GM04503 (cell line): ENCODE results near the gene CBLC.

Source experiments
- DNase-seq: peaks from one replicate; pipeline ENCODE4 v3.0.0-alpha.2; 2012; ENCODE audit warnings: low read depth

The CBLC gene

DNA sequence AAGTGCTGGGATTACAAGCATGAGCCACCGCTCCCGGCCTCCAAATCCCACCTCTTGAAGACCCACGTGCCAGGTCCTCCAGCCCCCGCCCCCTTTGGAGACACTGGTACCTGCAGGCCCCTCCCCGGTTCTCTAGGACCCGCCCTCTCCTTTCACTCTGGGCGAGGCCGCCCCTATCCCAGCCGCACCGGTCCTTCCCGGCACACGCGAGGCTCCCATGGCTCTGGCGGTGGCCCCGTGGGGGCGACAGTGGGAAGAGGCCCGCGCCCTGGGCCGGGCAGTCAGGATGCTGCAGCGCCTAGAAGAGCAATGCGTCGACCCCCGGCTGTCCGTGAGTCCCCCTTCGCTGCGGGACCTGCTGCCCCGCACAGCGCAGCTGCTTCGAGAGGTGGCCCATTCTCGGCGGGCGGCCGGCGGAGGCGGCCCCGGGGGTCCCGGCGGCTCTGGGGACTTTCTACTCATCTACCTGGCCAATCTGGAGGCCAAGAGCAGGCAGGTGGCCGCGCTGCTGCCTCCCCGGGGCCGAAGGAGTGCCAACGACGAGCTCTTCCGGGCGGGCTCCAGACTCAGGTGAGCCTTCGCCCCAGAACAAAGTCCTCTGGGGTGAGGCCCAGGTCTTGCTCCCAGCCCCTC is at the start of gene CBLC:
Gene CBLC (plus strand): TSS at position 176 of the 633 bp plus-strand sequence. CDS start 42 bp downstream, at position 218.
- DNase-seq: no peak

GRCh38 chr19:44728178-44728577 is 49.5 kb upstream of the CBLC start:
- no peak for DNase-seq

GRCh38 chr19:44729516-44730033 is 48.1 kb upstream of the CBLC start:
- no peak for DNase-seq

DNA sequence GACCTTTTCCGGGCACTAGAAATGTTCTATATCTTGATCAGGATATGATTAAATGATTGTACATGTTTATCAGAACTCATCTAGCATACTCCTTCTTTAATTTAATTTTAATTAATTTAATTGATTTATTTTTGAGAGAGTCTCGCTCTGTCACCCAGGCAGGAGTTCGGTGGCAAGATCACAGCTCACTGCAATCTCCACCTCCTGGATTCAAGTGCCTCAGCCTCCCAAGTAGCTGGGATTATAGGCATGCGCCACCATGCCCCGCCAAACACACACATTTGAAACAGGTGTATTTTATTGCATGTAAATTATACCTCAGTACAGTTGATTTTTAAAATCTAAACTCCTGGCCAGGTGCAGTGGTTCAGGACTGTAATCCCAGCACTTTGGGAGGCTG is 46.6 kb upstream of the CBLC start:
- no peak for DNase-seq

DNA sequence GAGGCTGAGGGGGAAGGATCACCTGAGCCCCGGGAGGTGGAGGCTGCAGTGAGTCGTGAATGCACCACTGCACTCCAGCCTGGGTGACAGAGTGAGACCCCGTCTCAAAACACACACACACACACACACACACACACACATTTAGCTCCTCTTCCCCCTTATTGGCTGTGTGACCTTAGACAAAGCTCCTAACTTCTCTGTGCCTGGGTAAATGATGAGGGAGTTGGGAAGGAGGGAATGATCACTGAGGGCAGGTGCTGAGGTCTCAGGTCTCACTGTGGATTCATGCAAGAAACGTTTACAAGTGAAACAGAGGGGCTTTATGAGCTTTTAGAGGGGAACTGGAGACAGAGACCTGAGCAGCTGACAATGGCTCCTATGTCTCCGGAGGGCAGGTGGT is 46.1 kb upstream of the CBLC start:
- DNase-seq: no peak

DNA sequence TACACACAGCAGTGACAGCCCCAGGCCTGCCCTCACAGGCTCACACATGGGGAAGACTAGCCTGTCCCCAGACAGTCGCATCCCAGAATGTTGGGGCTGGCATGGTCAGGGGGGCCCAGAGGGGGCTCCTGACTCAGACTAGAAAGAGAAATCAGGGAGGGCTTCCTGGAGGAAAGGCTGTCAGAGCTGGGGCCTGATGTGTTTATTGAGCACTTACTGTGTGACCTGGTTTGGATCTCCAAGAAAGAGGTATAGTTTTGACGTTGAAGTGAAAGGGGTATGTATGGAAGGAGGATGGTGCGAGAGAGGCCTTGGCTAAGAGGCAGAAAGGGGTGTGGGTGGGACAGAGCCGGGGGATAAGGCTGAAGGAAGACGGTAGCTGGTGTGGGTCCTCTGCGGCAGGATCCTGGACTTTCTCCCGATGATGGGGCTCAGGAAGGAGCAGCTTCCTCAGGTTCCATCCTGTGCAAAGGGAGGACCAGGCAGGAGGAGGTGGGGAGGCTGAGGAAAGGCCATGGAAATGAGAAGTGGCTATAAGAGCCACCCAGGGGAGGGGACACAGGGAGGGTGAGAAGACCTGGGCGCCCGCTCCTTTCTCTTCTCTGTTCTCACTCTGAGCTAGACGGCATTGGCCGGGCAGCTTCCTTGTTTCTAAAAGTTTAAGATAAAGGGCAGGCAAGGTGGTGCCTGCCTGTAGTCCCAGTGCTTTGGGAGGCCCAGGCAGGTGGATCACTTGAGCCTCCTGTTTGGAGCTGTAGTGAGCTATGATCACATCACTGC is 45.3 kb upstream of the CBLC start:
- no peak for DNase-seq

- DNase-seq: no peak
These were observed 43.3 kb upstream of the CBLC start for GRCh38 chr19:44734357-44734756.

GRCh38 chr19:44735011-44735410 is 42.7 kb upstream of the CBLC start:
- DNase-seq: no peak

DNA sequence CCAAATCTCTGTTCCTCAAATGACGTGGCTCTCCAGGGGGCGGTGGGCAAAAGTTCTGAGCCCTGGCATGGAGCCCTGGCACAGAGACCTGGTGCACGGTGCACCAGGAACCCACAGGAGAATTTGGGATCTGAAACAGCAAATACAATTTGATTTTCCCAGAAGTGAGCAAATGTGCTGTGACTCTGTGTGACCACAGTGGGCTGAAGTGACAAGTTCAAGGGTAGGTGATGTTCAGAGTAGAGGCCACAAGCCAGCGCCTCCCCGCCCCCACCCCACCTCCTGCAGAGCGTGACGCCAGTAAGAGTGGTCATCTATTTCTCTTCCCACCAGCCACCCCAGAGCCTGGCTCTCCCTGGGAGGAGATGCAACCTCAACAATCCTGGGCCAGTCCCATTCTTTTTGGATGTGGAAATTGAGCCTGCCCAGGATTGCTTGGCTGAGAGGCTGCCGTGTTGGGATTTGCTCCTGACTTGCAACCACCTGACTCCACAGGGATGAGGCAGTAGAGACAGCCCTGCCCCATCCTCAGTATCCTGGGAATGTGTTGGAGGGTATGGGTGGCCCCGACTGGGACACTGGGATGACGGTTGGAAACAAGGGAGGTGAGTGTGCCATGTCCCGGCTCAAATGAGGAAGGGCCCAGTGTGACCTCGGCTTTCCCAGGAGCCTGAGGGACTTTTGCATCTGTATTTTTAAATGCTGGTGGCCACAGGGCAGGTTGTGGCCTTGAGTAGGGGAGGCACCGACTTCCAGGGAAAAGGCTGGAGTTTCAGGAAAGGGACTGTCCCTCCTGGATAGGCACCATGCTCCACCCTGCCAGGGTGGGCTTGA is 40.2 kb upstream of the CBLC start:
- no peak for DNase-seq

GRCh38 chr19:44738136-44738535 is 39.6 kb upstream of the CBLC start:
- no peak for DNase-seq

DNA sequence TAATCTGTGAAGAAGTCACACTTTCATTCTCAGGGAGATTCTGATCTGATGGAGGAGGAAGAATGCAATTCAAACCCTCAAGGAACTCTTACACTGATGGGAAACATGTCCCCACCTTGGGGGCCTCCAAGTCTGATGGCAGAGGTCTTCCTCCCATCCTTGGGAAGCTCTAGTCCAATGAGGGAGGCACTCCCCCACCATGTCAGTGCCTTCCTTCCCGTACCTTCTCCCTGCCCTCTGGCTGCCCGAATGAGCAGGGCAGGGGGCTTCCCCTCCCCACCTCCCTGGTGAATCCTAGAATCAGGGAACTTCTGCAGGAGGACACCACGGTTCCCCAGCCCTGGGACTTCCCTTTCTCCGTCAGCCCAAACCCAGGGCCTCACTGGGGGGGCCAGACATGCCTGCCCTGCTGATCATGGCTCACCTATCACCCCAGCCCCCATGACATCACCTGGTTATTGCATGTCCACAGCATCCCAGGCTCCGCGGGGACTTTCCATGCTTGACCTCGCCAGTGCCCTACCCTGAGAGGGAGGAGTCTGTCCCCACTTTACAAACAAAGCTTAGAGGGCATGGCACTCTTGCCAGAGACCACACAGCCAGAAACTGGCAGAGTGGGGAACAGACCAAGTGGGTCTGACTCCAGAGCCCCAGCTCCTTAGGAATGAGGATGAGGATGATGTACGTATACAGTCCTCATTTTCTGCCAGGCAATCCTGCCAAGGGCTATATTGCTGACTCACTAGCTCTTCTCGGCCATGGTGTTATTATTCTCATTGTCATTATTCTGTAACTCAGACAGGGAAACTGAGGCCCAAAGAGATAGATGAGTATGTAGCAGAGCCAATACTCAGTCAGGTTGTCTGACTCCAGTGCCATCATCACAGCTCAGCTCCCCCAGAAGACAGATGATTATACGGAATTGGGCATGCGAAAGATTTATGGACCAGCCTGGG is 38.8 kb upstream of the CBLC start:
- no peak for DNase-seq

DNA sequence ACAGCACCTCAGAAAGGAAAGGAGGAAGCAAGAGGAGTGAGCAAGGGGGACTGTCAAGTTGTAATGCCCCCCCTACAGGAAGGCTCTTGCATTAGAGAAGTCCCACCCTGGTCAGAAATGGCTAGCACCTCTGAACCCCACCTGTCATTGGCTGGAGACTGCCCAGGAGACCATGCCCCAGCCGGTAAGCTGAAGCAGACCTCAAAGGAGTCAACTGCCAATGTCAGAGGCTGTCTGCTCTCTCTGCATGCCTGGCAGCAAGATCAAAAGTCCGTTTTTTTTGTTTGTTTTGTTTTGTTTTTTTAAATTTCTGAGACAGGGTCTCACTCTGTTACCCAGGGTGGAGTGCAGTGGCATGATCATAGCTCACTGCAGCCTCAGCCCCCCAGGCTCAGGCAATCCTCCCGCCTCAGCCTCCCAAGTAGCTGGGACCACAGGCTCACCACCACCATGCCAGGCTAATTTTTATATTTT is 37.3 kb upstream of the CBLC start:
- DNase-seq: no peak

GRCh38 chr19:44741258-44741731 is 36.4 kb upstream of the CBLC start:
- no peak for DNase-seq

- peak; percentile 99 for DNase-seq
These were observed 35.8 kb upstream of the CBLC start for GRCh38 chr19:44741841-44742329.

DNA sequence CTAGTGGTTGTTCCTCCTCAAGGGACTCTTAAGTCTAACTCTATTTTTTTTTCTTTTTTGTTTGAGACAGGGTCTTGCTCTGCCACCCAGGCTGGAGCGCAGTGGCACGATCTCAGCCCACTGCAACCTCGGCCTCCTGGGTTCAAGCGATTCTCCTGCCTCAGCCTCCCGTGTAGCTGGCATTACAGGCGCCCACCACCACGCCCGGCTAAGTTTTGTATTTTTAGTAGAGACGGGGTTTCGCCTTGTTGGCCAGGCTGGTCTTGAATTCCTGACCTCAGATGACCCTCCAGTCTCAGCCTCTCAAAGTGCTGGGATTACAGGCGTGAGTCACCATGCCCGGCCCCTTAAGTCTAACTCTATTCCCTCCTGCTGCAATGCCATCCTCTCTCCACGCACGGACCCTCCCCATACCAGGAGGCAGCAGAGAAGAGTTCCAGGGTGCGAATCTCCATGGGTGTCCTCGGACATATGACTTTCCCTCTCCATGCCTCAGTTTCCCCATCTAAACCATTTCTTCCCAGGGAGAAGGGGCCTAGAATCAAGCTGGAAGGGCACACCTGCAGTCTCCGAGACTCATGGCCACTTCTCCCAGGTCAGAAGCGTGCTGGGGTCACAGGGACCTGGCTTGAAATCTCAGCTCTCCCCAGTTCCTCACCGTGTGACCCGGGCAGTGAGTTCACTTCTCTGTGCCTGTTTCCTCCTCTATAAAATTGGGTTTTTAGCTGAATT is 35.2 kb upstream of the CBLC start:
- DNase-seq: no peak

GRCh38 chr19:44744871-44745332 is 32.8 kb upstream of the CBLC start:
- no peak for DNase-seq

- DNase-seq: no peak
These were observed 32.3 kb upstream of the CBLC start for GRCh38 chr19:44745341-44745831.

GRCh38 chr19:44745887-44746600 is 31.6 kb upstream of the CBLC start:
- no peak for DNase-seq

GRCh38 chr19:44746616-44746945 is 31.1 kb upstream of the CBLC start:
- DNase-seq: no peak
